GM12874 (cell line): ENCODE results near the gene TSPAN7.

Experiments used
- CTCF ChIP-seq: IDR thresholded peaks from 2 replicates; pipeline ENCODE4 v1.5.1; 2011; ENCODE audit warnings: low read depth, mild to moderate bottlenecking, control low read depth, low read length, moderate library complexity; ENCODE audit not compliant: insufficient read depth

The TSPAN7 gene

GRCh38 chrX:38717871-38718270 lies 156.5 kb downstream of the TSPAN7 start:
- TF ChIP-seq CTCF: peak; percentile 32; the same call in 1 of the 2 replicates

- TF ChIP-seq CTCF: no peak
These were observed 157.0 kb downstream of the TSPAN7 start for GRCh38 chrX:38718311-38718710.

GRCh38 chrX:38726612-38727011 lies 165.3 kb downstream of the TSPAN7 start:
- no peak for TF ChIP-seq CTCF

- no peak for TF ChIP-seq CTCF
These were observed 166.3 kb downstream of the TSPAN7 start for GRCh38 chrX:38727668-38728067.

GRCh38 chrX:38732866-38733265 lies 171.5 kb downstream of the TSPAN7 start:
- TF ChIP-seq CTCF: no peak
